Activated B cell treated with CpG ODN at 0.5 μM for 24 hours (primary cell): ENCODE results near the gene TOMM22. TPM values are rescaled to one million over a fixed set of nuclear protein-coding genes. Genes with fewer than 3 reads are reported as not detected.

Experiments used
- ATAC-seq: fragments of 200-7000 bp; cut with Tn5 transposase; one replicate; pipeline ENCODE4 v1.10.0; 2021; ENCODE audit warnings: low read depth, mild to moderate bottlenecking, moderate library complexity
- CTCF ChIA-PET: fragments of 350-600 bp; sonication (Branson Sonifier 250); formaldehyde crosslinking; loops from one replicate; lab custom pipeline; 2021; ENCODE audit warnings: antibody characterized with exemption; lab: Charles Lee
- POLR2A ChIA-PET: fragments of 350-600 bp; sonication (Branson Sonifier 250); formaldehyde crosslinking; loops from one replicate; lab custom pipeline; 2021; ENCODE audit warnings: antibody characterized with exemption; lab: Charles Lee
- DNase-seq: peaks from one replicate; pipeline ENCODE4 v3.0.0; 2022
- H3K27ac Mint-ChIP-seq: one replicate; pipeline ENCODE4 v1.8.0; 2020; ENCODE audit warnings: mixed read lengths
- H3K27me3 Mint-ChIP-seq: one replicate; pipeline ENCODE4 v1.8.0; 2021; ENCODE audit warnings: mixed read lengths
- H3K36me3 Mint-ChIP-seq: one replicate; pipeline ENCODE4 v1.8.0; 2021; ENCODE audit warnings: low read depth, mixed read lengths
- H3K4me1 Mint-ChIP-seq: one replicate; pipeline ENCODE4 v1.8.0; 2021; ENCODE audit warnings: mixed read lengths
- H3K4me3 Mint-ChIP-seq: one replicate; pipeline ENCODE4 v1.8.0; 2020; ENCODE audit warnings: mild to moderate bottlenecking, mixed read lengths
- H3K9me3 Mint-ChIP-seq: one replicate; pipeline ENCODE4 v1.8.0; 2020; ENCODE audit warnings: mixed read lengths
- CTCF ChIP-seq: fragments of 200-600 bp; IDR thresholded peaks from one replicate; pipeline ENCODE4 v1.8.0; 2022; ENCODE audit warnings: antibody characterized with exemption, mild to moderate bottlenecking
- intact Hi-C: fragments of 100-400 bp; cut with micrococcal nuclease; formaldehyde crosslinking; loops from one replicate; pipeline ENCODE4 v1.15.1; 2024
- total RNA-seq: library from RNA; stranded (reverse); gene quantifications from 2 replicates; pipeline ENCODE4 v1.2.3, GENCODE V29; 2022

The TOMM22 gene
- total RNA-seq, 1 donor from 2014 or later: 99.4 TPM

GRCh38 chr22:38707984-38708383, 26.2 kb downstream of the TOMM22 start:
- ChIA-PET CTCF (interaction anchor here (1.4 kb wide), 1 partner anchor 17 kb away, joined by 3 read pairs; no protein-coding TSS in a partner anchor), POLR2A (interaction anchor here (0.8 to 2.7 kb wide), 4 partner anchors 11 to 48 kb away, joined by 3 to 16 read pairs (median 4); partner anchors contain the start of gene SUN2)
- ATAC-seq: no peak
- DNase-seq: no peak
- H3K4me1 Mint-ChIP-seq: peaks cover 80% of the 10 kb centered on the region
- peak overlapping the region; percentile 87 for H3K27ac Mint-ChIP-seq
- no peak for TF ChIP-seq CTCF
- H3K36me3 Mint-ChIP-seq: peaks cover 39% of the 10 kb centered on the region
- H3K27me3 Mint-ChIP-seq: no peaks in the 10 kb centered on the region
- H3K9me3 Mint-ChIP-seq: no peaks in the 10 kb centered on the region
- peak overlapping the region; percentile 56 for H3K4me3 Mint-ChIP-seq
- intact Hi-C loops: loop anchor here (5.0 to 10.0 kb wide), 3 partner anchors 84 to 1337 kb away; partner anchors contain the start of gene DNAL4

- peak overlapping the region; percentile 72 for H3K4me3 Mint-ChIP-seq
- peak overlapping the region; percentile 87 for H3K27ac Mint-ChIP-seq
- DNase-seq (no peak), ATAC-seq (no peak)
- intact Hi-C loops: loop anchor here (5.0 to 10.0 kb wide), 3 partner anchors 83 to 1335 kb away; partner anchors contain the start of gene DNAL4
- H3K27me3 Mint-ChIP-seq: no peaks in the 10 kb centered on the region
- no peaks in the 10 kb centered on the region for H3K9me3 Mint-ChIP-seq
- ChIA-PET POLR2A (interaction anchor here (0.9 to 1.6 kb wide), 4 partner anchors 10 to 45 kb away, joined by 3 to 5 read pairs (median 4); partner anchors contain the start of gene TOMM22), CTCF (interaction anchor here (0.6 kb wide), 1 partner anchor 16 kb away, joined by 3 read pairs; no protein-coding TSS in a partner anchor)
- H3K4me1 Mint-ChIP-seq: peaks cover 83% of the 10 kb centered on the region
- TF ChIP-seq CTCF: no peak
- H3K36me3 Mint-ChIP-seq: peaks cover 49% of the 10 kb centered on the region
Observed at GRCh38 chr22:38709306-38709705, 27.5 kb downstream of the TOMM22 start.

GRCh38 chr22:38710351-38710750, 28.6 kb downstream of the TOMM22 start:
- H3K27me3 Mint-ChIP-seq: no peaks in the 10 kb centered on the region
- CTCF ChIA-PET: interaction anchor here (0.6 kb wide), 1 partner anchor 1284 kb away, joined by 3 read pairs; the partner anchor contains the start of gene FAM83F
- POLR2A ChIA-PET: interaction anchor here (0.5 to 1.6 kb wide), 4 partner anchors 9 to 609 kb away, joined by 3 to 5 read pairs (median 4); partner anchors contain the start of gene TOMM22
- ATAC-seq (no peak), DNase-seq (no peak)
- H3K4me1 Mint-ChIP-seq: peaks cover 83% of the 10 kb centered on the region
- H3K27ac Mint-ChIP-seq: peak overlapping the region; percentile 59
- H3K9me3 Mint-ChIP-seq: no peaks in the 10 kb centered on the region
- H3K36me3 Mint-ChIP-seq: peaks cover 57% of the 10 kb centered on the region
- intact Hi-C loops: no loop called here
- no peak overlapping the region for H3K4me3 Mint-ChIP-seq
- TF ChIP-seq CTCF: no peak

GRCh38 chr22:38710866-38711265, 29.1 kb downstream of the TOMM22 start:
- Mint-ChIP-seq H3K27me3 (no peaks in the 10 kb centered on the region), H3K9me3 (no peaks in the 10 kb centered on the region), H3K4me3 (no peak overlapping the region), H3K4me1 (peaks cover 81% of the 10 kb centered on the region), H3K36me3 (peaks cover 62% of the 10 kb centered on the region), H3K27ac (peak overlapping the region; percentile 59)
- no peak for ATAC-seq
- POLR2A ChIA-PET: interaction anchor here (0.8 to 1.6 kb wide), 2 partner anchors 8 to 609 kb away, joined by 3 to 5 read pairs; no protein-coding TSS in a partner anchor
- intact Hi-C loops: no loop called here
- no peak for DNase-seq
- no peak for TF ChIP-seq CTCF
- CTCF ChIA-PET: interaction anchor here (0.6 kb wide), 1 partner anchor 1284 kb away, joined by 3 read pairs; the partner anchor contains the start of gene FAM83F

GRCh38 chr22:38712486-38713207, 30.9 kb downstream of the TOMM22 start:
- TF ChIP-seq CTCF: no peak
- DNase-seq (no peak), ATAC-seq (no peak)
- CTCF ChIA-PET: no interaction called here
- POLR2A ChIA-PET: no interaction called here
- Mint-ChIP-seq H3K36me3 (peaks cover 75% of the 10 kb centered on the region), H3K27ac (no peak overlapping the region), H3K4me1 (peaks cover 69% of the 10 kb centered on the region), H3K4me3 (no peak overlapping the region), H3K9me3 (no peaks in the 10 kb centered on the region), H3K27me3 (no peaks in the 10 kb centered on the region)
- intact Hi-C loops: no loop called here
